NT2/D1 (cell line): ENCODE data around the gene ATG9B.

Source experiments
- YY1 ChIP-seq: IDR thresholded peaks from 2 replicates; pipeline ENCODE4 v1.6.1; 2011; ENCODE audit not compliant: insufficient read length, insufficient read depth
- ZNF274 ChIP-seq: IDR thresholded peaks from 2 replicates; pipeline ENCODE4 v1.6.1; 2011; ENCODE audit warnings: mild to moderate bottlenecking, low read depth, low read length

DNA sequence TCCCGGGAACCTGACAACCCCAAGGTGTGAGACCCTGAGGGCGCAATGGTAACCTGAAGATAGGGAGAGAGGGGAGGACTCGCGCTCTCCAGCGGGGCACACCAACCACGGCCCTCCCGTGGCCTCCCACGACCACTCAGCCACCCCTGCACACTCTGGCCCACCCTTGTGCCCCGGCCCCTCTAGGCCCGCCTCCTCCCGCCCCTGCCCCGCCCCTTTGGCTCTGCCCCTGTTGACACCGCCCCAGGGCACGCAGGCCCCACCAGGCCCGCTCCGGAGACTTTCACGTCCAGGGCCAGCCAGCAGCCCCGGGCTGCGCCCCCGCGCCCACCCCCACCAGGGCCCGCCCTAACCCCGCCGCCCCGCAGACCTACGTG, 10.9 kb downstream of the ATG9B start:
- TF ChIP-seq ZNF274 (no peak), YY1 (no peak)
